LNCAP (cell line): ENCODE results near the gene TMEM129.

Experiments used
- TF ChIP-seq, protein P1 (sequence below): fragments of 450-650 bp; IDR thresholded peaks from 2 replicates; pipeline ENCODE4 v1.5.1; 2017; ENCODE audit warnings: mild to moderate bottlenecking

Gene TMEM129

DNA sequence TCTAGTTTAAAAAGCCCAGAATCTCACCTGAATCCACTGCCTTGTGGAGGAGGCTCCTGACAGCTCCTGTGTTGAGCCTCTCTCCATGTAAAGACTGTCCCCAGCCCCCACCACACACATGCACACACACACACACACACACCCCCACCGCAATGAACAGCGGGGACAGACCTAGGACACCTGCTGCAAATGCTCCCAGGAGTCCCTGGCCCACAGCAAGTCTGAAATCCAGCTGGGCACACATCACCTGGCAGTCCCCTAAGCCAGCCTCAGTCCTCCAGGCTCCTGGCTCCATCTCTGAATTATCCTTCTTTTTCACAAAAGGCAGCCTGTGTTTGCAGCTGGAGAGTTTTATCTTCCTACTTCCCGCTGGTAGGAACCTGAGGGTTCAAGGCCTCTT, 30.4 kb downstream of the TMEM129 start:
- TF ChIP-seq, protein P1, sequence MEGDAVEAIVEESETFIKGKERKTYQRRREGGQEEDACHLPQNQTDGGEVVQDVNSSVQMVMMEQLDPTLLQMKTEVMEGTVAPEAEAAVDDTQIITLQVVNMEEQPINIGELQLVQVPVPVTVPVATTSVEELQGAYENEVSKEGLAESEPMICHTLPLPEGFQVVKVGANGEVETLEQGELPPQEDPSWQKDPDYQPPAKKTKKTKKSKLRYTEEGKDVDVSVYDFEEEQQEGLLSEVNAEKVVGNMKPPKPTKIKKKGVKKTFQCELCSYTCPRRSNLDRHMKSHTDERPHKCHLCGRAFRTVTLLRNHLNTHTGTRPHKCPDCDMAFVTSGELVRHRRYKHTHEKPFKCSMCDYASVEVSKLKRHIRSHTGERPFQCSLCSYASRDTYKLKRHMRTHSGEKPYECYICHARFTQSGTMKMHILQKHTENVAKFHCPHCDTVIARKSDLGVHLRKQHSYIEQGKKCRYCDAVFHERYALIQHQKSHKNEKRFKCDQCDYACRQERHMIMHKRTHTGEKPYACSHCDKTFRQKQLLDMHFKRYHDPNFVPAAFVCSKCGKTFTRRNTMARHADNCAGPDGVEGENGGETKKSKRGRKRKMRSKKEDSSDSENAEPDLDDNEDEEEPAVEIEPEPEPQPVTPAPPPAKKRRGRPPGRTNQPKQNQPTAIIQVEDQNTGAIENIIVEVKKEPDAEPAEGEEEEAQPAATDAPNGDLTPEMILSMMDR, result no peak

DNA sequence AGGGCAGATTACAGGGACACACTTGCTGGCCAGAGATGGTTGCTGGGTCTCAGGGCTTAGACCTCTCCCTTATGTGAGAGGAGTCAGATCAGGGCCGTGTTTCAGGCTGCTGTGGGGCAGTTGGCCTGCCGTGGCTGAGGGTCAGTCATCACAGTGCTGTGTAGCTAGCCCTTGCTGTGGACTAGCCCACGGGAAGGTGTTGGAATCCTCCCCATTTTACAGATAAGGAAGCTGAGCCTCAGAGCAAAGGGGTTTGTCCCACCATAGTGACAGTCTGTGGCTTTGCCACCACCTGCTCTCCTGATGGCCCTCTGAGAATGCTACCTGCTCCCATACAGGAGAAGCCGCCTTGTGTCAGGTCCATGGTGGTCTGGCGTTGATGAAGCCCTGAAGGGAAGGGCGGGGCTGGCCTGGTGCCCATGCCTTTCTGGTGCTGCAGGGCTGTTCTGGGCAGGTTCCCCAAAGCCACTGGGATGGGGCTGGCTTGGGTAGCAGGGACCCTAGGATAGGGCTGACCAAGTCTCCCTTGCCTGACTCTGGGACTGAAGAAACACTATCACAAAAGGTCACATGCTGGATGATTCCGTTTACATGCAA, 34.6 kb downstream of the TMEM129 start:
- TF ChIP-seq, protein P1, result no peak

DNA sequence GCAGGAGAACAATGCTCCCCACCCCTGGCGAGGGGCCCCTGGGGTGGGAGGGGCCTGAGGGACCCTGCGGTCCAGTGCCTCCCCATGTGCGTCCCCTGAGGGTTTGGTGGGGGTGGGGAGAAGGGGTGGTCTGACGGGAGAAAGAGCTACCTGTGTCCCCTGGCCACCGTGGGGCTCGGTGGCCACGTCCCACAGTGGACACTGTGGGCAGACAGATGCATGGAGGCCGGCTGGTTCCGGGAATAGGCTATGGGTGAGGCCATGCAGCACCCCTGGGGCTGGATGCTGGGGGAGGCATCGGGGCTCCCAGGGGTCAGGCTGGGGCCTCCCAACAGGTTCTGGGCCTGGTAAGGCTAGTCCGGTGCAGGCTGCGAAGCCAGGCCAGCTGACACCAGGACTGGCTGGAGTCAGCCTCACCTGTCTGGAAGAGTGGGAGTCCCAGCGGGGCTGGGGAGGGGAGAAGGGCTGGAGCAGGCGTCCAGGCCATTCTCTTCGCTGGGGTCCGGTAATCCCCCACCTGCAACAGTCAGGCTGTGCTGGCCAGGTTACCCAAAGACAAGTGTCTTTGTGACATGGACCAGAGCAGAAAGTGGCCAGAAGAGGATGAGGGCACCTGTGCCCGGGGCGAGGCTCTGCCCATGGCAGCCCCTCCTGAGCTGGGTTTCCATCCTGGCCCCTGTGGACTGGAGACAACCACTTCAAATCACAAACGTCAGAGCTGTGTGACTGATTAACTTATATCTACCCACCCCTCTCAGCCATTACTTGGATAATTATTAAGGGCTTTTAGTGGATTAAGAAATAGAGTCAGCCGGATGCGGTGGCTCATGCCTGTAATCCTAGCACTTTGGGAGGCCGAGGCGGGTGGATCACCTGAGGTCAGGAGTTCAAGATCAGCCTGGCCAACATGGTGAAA, 35.6 kb downstream of the TMEM129 start:
- TF ChIP-seq, protein P1, result no peak

DNA sequence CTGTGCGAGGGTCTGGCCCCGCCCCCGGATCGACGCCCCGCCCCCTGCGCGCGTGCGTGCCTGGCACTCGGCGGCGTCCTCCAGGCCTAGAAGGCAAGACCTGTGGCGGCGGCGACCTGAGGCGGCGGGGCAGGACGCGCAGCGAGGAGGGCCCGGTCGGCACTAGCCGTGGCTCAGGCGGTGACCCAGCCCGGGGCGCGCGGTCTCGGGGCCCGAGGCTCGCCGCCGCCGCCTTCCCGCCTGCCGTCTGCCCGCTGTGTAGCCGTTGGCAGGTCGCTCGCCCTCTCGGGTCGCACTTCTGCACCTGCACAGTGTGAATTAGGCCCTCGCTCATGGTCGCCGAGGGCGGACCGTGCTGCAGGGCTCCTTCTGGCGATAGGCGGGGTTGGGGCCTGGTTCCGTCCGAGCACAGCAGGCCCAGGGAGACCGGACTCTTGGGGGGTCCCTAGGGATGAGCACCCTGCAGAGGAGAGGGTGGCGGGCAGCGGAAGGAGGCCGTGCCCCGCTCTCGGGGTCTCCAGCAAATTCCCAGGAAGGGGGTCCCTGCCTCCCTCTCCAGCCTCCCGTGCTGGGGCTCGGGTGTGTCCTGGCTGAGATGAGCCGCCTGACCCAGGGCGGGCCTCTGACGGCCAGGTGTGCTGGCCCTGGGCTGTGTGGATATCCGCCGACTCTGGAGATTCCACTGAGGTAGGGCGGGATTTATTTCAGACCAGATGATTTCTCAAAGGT, 36.5 kb downstream of the TMEM129 start:
- TF ChIP-seq, protein P1, result no peak

DNA sequence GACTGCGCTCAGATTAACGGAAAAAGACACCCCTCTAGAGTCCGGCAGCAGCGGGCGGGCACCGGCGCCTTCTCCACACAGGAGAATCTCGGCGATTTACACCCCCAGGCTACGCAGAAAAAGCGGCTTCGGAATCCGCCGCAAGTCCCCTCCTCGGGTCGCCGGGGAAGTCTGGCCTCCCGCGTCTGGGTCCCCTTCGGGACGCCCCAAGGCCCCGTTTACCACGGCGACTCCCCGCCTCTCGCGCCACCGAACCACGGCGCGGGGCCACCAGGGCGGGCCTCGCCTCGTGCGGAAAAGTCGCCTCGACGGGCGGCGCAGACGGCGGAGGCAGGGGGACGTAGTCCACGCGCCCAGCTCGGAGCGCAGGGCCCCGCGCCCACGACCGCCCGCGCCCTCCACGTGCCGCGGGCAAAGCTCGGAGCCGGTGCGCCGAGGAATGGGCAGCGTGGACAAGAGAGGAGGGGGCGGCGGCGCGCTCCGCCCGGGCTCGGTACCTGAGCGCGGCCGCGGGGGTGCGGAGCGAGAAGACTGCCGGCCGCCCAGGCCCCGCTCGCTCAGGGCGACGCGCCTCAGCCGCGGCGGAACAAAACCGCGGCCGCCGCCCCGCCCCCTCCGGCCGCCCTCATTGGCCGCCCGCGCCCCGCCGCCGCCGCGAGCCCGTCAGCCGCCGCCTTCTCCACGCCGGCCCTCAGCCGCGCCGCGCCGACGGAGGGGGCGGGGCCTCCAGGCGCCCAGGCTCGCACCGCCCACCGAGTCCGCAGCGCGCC, 37.2 kb downstream of the TMEM129 start, which contains the start of gene FAM53A:
TSS of gene FAM53A (minus strand) at position 578 of the 770 bp plus-strand sequence. CDS start 15,572 bp downstream, outside the sequence.
- TF ChIP-seq, protein P1, result no peak

DNA sequence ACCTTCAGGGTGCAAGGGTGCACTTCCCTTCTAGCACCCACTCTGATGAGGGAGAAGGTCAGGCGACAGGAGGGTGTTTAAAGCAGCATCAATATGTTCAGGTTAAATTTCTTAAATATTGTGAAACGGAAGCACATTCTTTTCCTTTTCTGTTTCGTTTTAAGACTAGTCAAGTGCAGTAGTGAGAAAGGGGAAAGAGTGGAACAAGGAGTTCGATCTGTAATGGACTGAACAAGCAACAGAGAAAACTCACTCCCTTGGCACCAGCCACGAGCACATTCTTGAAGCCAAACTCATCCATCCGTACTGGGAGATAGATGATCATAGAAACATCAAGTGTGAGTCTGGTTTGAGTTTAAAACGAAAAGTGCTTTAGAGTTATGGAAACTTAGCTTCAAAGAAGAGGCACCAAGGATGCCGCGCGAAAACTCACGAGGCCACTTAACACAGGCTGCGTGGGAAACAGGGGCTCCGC, 37.8 kb downstream of the TMEM129 start:
- TF ChIP-seq, protein P1, result no peak

DNA sequence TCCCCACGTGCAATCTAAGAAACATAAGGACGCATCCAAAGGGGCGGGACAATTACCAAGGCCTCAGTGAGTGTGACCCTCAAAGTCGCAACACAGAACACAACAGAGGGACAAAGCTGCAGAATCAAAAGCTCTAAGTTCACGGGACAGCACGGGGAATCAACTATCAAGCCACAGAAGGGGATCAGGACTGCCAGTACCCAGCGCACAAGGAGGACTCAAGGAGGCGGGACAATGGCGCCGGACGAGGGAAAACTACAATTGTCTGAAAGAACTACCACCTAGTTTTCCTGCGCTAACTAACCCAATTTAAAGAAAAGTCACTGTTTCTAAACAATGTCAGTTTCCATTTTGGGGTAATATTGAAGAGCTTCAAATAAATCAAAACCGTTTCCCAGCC, 38.3 kb downstream of the TMEM129 start:
- TF ChIP-seq, protein P1, result no peak
